Stimulated activated CD4-positive, alpha-beta T cell treated with anti-CD3 and anti-CD28 coated beads, Interleukin-4, amount 100 ng/mL, for 24 hours (primary cell): ENCODE results near the gene COX5A.
A peak's percentile ranks its signal among the peaks of the same experiment; 100 is the strongest.
"Not testable (repeated sequence)": the region's sequence is repeated elsewhere in the genome, so short reads cannot be mapped to it uniquely, and the experiment has no call there.

Experiments
- DNase-seq: peaks from one replicate; pipeline ENCODE4 v3.0.0-alpha.2; 2020

COX5A gene

GRCh38 chr15:74896316-74896715 lies 41.6 kb downstream of the COX5A start:
- DNase-seq = no peak

GRCh38 chr15:74895830-74896229 lies 42.0 kb downstream of the COX5A start:
- DNase-seq = no peak

GRCh38 chr15:74894383-74894782 lies 43.5 kb downstream of the COX5A start:
- not testable (repeated sequence) for DNase-seq

- no peak for DNase-seq
Measured at GRCh38 chr15:74893627-74894026, 44.2 kb downstream of the COX5A start.

DNA sequence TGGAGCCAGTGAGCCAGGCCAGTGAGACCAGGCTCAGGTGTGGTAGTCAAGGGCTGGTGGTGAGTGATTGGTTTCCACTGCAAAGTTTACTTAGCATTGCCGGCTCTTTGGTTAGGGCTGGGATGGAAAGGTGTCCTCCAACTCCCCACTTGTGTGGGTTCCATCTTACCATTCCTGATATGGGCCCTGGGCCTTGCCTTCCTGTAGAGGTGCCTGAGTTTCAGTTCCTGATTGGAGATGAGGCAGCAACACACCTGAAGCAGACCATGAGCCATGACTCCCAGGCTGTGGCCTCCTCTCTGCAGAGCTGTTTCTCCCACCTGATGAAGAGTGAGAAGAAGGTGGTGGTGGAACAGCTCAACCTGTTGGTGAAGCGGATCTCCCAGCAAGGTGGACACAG lies 44.9 kb downstream of the COX5A start:
- no peak for DNase-seq

GRCh38 chr15:74892313-74892712 lies 45.6 kb downstream of the COX5A start:
- DNase-seq = no peak

- DNase-seq = no peak
Measured at GRCh38 chr15:74891469-74891868, 46.4 kb downstream of the COX5A start.

- DNase-seq = no peak
Measured at GRCh38 chr15:74890665-74890960, 47.3 kb downstream of the COX5A start.

- DNase-seq = peak; percentile 90
Measured at GRCh38 chr15:74889883-74890664, 47.8 kb downstream of the COX5A start, which contains the start of gene MPI. Gene MPI, plus strand, starts transcription at chr15:74890042. Its CDS starts 32 bp downstream, at chr15:74890074.

GRCh38 chr15:74889390-74889882 lies 48.4 kb downstream of the COX5A start:
- no peak for DNase-seq

GRCh38 chr15:74888716-74889115 lies 49.2 kb downstream of the COX5A start:
- DNase-seq = no peak

DNA sequence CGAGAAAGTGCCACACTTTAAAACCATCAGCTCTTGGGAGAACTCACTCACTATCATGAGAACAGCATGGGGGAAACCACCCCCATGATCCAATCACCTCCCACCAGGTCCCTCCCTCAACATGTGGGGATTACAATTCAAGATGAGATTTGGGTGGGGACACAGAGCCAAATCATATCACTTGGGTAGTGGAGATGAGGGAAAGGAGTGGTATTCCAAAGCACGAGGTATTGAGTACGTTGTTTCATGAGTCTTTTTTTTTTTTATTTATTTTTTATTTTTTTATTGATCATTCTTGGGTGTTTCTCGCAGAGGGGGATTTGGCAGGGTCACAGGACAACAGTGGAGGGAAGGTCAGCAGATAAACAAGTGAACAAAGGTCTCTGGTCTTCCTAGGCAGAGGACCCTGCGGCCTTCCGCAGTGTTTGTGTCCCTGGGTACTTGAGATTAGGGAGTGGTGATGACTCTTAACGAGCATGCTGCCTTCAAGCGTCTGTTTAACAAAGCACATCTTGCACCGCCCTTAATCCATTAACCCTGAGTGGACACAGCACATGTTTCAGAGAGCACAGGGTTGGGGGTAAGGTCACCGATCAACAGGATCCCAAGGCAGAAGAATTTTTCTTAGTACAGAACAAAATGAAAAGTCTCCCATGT lies 50.2 kb downstream of the COX5A start:
- not testable (repeated sequence) for DNase-seq

GRCh38 chr15:74885461-74885860 lies 52.4 kb downstream of the COX5A start:
- DNase-seq = no peak

DNA sequence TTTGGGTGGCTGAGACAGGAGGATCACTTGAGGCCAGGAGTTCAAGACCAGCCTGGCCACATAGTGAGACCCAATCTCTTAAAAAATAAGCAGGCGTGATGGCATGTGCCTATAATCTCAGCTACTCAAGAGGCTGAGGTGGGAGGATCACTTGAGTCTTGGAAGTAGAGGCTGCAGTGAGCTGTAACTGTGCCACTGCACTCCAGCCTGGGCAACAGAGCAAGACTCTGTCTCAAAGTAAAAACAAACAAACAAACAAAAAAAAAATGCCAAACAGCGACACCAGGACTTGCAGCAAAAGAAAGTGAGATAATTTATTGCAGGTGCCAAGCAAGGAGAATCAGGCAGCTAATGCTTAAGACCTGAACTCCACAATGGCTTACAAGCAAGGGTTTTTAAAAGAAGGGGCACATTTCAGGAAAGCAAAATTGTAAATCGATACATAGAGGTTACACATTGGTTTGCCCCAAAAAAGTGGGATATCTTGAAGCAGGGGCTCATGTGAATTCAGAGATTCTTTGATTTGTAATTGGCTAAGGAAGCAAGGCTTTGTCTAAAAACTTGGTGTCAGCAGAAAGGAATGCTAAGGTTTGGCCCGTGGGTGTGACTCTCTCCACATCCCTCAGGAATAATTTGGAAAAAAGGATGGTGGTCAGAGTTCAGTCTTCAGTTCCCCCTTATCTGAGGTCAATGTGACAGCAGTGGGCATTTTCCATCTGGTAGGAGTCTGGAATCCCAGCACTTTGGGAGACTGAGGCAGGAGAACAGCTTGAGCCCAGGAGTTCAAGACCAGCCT lies 53.2 kb downstream of the COX5A start:
- no peak for DNase-seq

GRCh38 chr15:74882528-74882927 lies 55.3 kb downstream of the COX5A start:
- no peak for DNase-seq

DNA sequence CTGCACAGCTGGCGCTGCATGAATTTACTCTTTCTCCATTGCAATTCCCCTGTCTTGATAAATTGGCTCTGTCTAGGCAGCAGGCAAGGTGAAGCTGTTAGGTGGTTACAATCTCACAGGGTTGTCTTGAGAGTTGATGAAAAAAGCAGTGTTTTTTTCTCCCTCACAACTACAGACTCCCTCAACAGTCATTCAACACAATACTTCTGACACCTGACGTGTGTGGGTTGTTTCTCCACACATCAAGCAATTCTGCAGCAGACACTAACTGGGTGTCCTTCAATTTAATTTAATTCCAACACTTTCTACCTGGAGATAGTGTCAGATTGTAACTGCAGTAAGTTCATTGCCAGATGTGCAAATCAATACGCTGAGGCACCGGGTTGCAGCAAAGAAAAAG lies 59.6 kb downstream of the COX5A start:
- no peak for DNase-seq

DNA sequence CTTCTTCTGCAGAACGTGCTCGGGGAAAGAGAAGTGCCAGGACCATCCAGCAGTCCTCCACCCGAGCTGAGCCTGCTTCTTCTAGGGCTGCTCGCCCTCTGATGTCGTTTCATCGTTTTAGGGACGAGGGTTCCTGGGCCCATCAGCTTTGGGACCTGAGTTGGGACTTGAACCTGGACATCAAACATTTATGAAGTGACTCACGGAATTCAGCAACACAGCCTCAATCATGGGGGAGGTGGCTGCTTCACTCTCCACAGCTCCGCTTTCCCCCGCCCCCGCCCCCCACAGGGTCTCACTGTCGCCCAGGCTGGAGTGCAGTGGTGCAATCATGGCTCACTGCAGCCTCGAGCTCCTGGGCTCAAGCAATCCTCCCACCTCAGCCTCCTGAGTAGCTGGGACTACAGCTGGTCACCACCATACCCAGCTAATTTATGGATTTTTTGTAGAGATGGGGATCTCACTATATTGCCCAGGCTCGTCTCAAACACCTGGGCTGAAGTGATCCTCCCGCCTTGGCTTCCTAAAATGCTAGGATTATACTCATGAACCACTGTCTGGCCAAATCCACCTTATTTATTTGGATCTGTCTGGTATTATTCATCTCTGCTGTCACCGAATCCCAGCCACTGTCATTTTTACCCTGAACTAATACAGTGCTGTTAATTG lies 64.0 kb downstream of the COX5A start:
- DNase-seq = peak; percentile 19

DNA sequence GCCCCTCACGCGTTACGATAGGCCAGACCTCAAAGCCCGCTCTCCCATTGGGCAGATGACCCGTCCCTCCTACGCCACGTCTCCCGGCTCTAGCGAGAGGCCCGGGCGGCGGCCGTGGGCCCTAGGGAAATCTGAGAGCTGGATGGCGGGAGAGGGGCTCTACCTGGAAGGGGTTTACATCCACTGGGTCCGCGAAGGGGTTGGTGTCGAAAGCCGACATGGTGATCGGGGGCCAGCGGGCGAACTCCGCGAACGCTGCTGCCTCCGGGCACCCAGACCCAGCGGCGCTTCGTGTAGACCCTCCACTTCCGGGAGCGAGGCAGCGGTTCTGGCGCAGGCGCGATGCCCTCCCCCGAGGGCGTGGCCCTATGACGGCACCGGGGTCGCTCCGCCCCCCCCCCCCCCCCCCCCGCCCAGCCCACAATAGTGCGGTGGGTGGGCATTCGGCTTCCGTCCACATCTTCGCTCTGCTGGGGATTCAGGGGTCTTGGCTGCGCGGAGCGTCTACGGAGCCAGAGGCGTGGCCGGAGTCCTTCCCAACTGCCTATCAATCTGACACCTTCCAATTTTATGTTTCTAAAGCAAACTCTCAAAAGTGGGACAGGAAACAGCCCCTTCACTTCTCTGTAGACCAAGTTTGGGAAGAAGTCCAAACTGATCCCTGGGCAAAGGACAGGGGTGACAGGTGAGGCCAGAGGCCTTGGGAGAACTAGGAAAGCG lies 64.7 kb downstream of the COX5A start, which contains the start of gene SCAMP2:
Gene SCAMP2, minus strand, starts transcription at position 330 of the 720 bp plus-strand sequence. Its CDS starts 110 bp downstream, at position 220.
- DNase-seq = peak; percentile 92

GRCh38 chr15:74872702-74873035 lies 65.2 kb downstream of the COX5A start:
- no peak for DNase-seq

DNA sequence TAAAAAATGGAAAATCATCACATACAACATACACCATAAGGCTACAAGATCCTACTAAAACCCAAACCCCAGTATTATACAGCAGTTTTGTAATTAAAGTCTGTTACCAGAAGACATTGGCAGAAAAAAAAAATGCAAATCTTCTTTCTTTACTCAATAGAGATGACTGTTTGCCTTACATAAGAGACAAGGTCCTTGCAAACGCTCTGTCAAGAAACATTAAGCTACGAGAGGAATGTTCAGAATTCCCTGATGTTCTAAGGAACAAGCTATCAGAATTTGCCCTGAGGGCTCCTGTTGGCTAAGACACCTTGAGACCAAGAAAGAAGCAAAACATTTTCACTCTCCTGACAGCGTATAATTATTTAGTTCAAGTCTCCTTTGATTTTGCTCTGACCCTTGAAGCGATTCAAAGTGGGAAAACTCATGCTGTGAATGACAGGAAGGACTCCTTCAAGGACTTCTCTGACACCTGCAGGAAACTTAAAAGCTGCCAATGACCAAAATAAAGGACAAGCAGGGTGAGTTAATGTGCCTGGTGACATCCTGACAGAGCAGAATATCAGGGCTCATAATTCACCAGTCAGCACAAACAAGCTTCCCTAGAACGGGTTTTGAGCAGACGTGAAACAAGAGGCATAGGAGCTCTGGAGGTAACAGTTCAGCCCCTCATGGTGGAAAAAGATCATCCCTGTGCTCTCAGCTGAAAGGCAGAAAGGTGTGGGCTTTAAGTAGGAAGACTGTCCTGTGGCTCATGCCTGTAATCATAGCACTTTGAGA lies 67.2 kb downstream of the COX5A start:
- no peak for DNase-seq
